HEK293 (cell line): ENCODE measurements around the gene CASKIN2.
A peak's percentile ranks its signal among the peaks of the same experiment; 100 is the strongest.

Source experiments
- BCL11B ChIP-seq: fragments of 450-650 bp; formaldehyde crosslinking; IDR thresholded peaks from 2 replicates; pipeline ENCODE4 v1.5.1; 2016; ENCODE audit warnings: low read depth, missing biosample characterization, missing genetic modification characterization
- ELK4 ChIP-seq: IDR thresholded peaks from 2 replicates; pipeline ENCODE4 v1.6.1; 2011; ENCODE audit warnings: mild to moderate bottlenecking, low read depth, low read length, borderline replicate concordance
- OSR2 ChIP-seq: fragments of 450-650 bp; formaldehyde crosslinking; IDR thresholded peaks from 2 replicates; pipeline ENCODE4 v1.5.1; 2016; ENCODE audit warnings: missing biosample characterization, missing genetic modification characterization
- PRDM4 ChIP-seq: fragments of 450-650 bp; formaldehyde crosslinking; IDR thresholded peaks from 2 replicates; pipeline ENCODE4 v1.5.1; 2017; ENCODE audit warnings: missing biosample characterization, missing genetic modification characterization
- SP3 ChIP-seq: fragments of 450-650 bp; formaldehyde crosslinking; IDR thresholded peaks from 2 replicates; pipeline ENCODE4 v1.5.1; 2016; ENCODE audit warnings: missing biosample characterization, missing genetic modification characterization
- SP7 ChIP-seq: fragments of 450-650 bp; formaldehyde crosslinking; IDR thresholded peaks from 2 replicates; pipeline ENCODE4 v1.5.1; 2016; ENCODE audit warnings: missing biosample characterization, missing genetic modification characterization
- ZBTB10 ChIP-seq: fragments of 450-650 bp; formaldehyde crosslinking; IDR thresholded peaks from 2 replicates; pipeline ENCODE4 v1.5.1; 2016; ENCODE audit warnings: missing biosample characterization, missing genetic modification characterization
- ZBTB20 ChIP-seq: fragments of 450-650 bp; formaldehyde crosslinking; IDR thresholded peaks from 2 replicates; pipeline ENCODE4 v1.5.1; 2016; ENCODE audit warnings: missing biosample characterization, missing genetic modification characterization
- ZBTB44 ChIP-seq: fragments of 450-650 bp; IDR thresholded peaks from 2 replicates; pipeline ENCODE4 v1.5.1; 2018; ENCODE audit warnings: missing biosample characterization, mild to moderate bottlenecking, missing genetic modification characterization
- ZBTB48 ChIP-seq: fragments of 450-650 bp; formaldehyde crosslinking; IDR thresholded peaks from 2 replicates; pipeline ENCODE4 v1.5.1; 2016; ENCODE audit warnings: missing biosample characterization, missing genetic modification characterization
- ZFHX2 ChIP-seq: fragments of 450-650 bp; formaldehyde crosslinking; conservative IDR thresholded peaks from 2 replicates; pipeline ENCODE4 v1.5.1; 2016; ENCODE audit warnings: missing biosample characterization, missing genetic modification characterization
- ZNF132 ChIP-seq: fragments of 450-650 bp; formaldehyde crosslinking; IDR thresholded peaks from 2 replicates; pipeline ENCODE4 v1.5.1; 2017; ENCODE audit warnings: missing biosample characterization, missing genetic modification characterization, borderline replicate concordance
- ZNF16 ChIP-seq: fragments of 450-650 bp; formaldehyde crosslinking; IDR thresholded peaks from 2 replicates; pipeline ENCODE4 v1.5.1; 2016; ENCODE audit warnings: low read depth, missing biosample characterization, missing genetic modification characterization
- ZNF248 ChIP-seq: fragments of 450-650 bp; formaldehyde crosslinking; IDR thresholded peaks from 2 replicates; pipeline ENCODE4 v1.5.1; 2017; ENCODE audit warnings: missing biosample characterization, missing genetic modification characterization
- ZNF266 ChIP-seq: fragments of 450-650 bp; formaldehyde crosslinking; IDR thresholded peaks from 2 replicates; pipeline ENCODE4 v1.5.1; 2016; ENCODE audit warnings: missing biosample characterization, missing genetic modification characterization, low read depth
- ZNF274 ChIP-seq, 2 experiments: fragments of 200-500 bp in 1 of 2; fragments of 450-650 bp in 1 of 2; sonication (Bioruptor generic) in 1 of 2; formaldehyde crosslinking in 1 of 2; IDR thresholded peaks; 2 replicates each; pipeline versions ENCODE4 v1.5.1 to v1.6.1; 2014 to 2016; ENCODE audit warnings: borderline replicate concordance in 1 of 2, inconsistent platforms in 1 of 2, low read length in 1 of 2, missing biosample characterization in 1 of 2, missing genetic modification characterization in 1 of 2
- ZNF280D ChIP-seq: fragments of 450-650 bp; formaldehyde crosslinking; IDR thresholded peaks from 2 replicates; pipeline ENCODE4 v1.5.1; 2016; ENCODE audit warnings: missing biosample characterization, missing genetic modification characterization
- ZNF335 ChIP-seq: fragments of 450-650 bp; formaldehyde crosslinking; conservative IDR thresholded peaks from 2 replicates; pipeline ENCODE4 v1.5.1; 2016; ENCODE audit warnings: missing biosample characterization, missing genetic modification characterization
- ZNF366 ChIP-seq: fragments of 450-650 bp; formaldehyde crosslinking; conservative IDR thresholded peaks from 2 replicates; pipeline ENCODE4 v1.5.1; 2016; ENCODE audit warnings: missing biosample characterization, missing genetic modification characterization
- ZNF37A ChIP-seq: fragments of 450-650 bp; IDR thresholded peaks from 2 replicates; pipeline ENCODE4 v1.5.1; 2018; ENCODE audit warnings: missing biosample characterization, missing genetic modification characterization
- ZNF391 ChIP-seq: fragments of 450-650 bp; formaldehyde crosslinking; IDR thresholded peaks from 2 replicates; pipeline ENCODE4 v1.5.1; 2016; ENCODE audit warnings: low read depth, missing biosample characterization, missing genetic modification characterization, borderline replicate concordance
- ZNF404 ChIP-seq: fragments of 450-650 bp; formaldehyde crosslinking; IDR thresholded peaks from 2 replicates; pipeline ENCODE4 v1.5.1; 2017; ENCODE audit warnings: missing biosample characterization, missing genetic modification characterization
- ZNF473 ChIP-seq: fragments of 450-650 bp; formaldehyde crosslinking; IDR thresholded peaks from 2 replicates; pipeline ENCODE4 v1.5.1; 2017; ENCODE audit warnings: missing biosample characterization, missing genetic modification characterization
- ZNF596 ChIP-seq: fragments of 450-650 bp; IDR thresholded peaks from 2 replicates; pipeline ENCODE4 v1.5.0; 2018; ENCODE audit warnings: missing biosample characterization, mild to moderate bottlenecking, missing genetic modification characterization, moderate library complexity
- ZNF654 ChIP-seq: fragments of 450-650 bp; formaldehyde crosslinking; IDR thresholded peaks from 2 replicates; pipeline ENCODE4 v1.5.1; 2016; ENCODE audit warnings: low read depth, missing biosample characterization, missing genetic modification characterization
- ZNF791 ChIP-seq: fragments of 450-650 bp; formaldehyde crosslinking; IDR thresholded peaks from 2 replicates; pipeline ENCODE4 v1.5.1; 2016; ENCODE audit warnings: missing biosample characterization, missing genetic modification characterization
- ZNF843 ChIP-seq: fragments of 450-650 bp; formaldehyde crosslinking; IDR thresholded peaks from 2 replicates; pipeline ENCODE4 v1.5.1; 2016; ENCODE audit warnings: missing biosample characterization, missing genetic modification characterization
- TF ChIP-seq, protein P1 (sequence below): fragments of 450-650 bp; formaldehyde crosslinking; IDR thresholded peaks from 2 replicates; pipeline ENCODE4 v1.5.1; 2016; ENCODE audit warnings: missing biosample characterization, missing genetic modification characterization

CASKIN2 gene

DNA sequence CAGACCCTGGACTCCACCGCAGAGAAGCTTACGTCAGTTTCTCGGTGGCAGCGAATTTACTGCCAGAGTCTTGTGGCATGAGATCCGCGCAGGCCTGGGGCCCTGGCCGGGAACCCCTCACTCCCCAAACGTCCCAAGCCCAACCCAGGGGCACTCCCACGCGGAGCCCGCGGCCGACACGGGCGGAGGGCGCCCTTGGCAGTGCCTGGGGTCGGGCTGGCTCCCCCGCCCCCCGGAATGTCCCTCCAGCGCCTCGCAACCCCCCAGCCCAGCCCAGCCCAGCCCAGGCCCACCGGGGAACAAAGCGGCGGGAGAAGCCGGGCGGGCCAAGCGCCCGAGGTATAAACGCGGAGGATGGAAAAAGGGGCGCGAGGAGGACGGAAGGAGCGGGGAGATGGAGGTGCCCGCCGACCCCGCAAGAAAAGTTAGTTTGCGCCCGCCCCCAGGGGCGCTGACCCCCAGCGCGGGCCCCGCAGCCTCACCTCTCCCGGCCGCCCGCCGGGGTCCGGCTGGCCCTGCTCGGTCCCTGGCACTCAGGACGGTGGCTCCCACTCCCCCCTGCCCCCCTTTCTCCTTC, 330 bp downstream of the CASKIN2 start (continued):
- TF ChIP-seq ZBTB10 (tag by site-specific recombination), result 0 out of 2 replicates have a peak, but pooled peaks have one; percentile 17
- TF ChIP-seq ZNF404, result no peak
- TF ChIP-seq ZNF654 (tag by site-specific recombination), result no peak
- no peak for TF ChIP-seq ELK4
- peak; percentile 84 for TF ChIP-seq ZNF335 (tag by site-specific recombination)
- TF ChIP-seq OSR2 (tag by site-specific recombination), result no peak
- TF ChIP-seq ZBTB48 (tag by site-specific recombination), result peak; percentile 6; the same call in 1 of the 2 replicates
- no peak for TF ChIP-seq ZBTB44
- TF ChIP-seq ZNF16 (tag by site-specific recombination), result no peak
- TF ChIP-seq, protein P1, sequence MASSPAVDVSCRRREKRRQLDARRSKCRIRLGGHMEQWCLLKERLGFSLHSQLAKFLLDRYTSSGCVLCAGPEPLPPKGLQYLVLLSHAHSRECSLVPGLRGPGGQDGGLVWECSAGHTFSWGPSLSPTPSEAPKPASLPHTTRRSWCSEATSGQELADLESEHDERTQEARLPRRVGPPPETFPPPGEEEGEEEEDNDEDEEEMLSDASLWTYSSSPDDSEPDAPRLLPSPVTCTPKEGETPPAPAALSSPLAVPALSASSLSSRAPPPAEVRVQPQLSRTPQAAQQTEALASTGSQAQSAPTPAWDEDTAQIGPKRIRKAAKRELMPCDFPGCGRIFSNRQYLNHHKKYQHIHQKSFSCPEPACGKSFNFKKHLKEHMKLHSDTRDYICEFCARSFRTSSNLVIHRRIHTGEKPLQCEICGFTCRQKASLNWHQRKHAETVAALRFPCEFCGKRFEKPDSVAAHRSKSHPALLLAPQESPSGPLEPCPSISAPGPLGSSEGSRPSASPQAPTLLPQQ, result no peak
- no peak for TF ChIP-seq ZNF132 (tag by site-specific recombination)
- no peak for TF ChIP-seq ZNF280D
- no peak for TF ChIP-seq ZNF37A (tag by site-specific recombination)
- TF ChIP-seq ZNF266 (tag by site-specific recombination), result no peak
- TF ChIP-seq ZBTB20 (tag by site-specific recombination), result peak; percentile 86
- TF ChIP-seq ZNF391, result no peak
- no peak for TF ChIP-seq SP3 (tag by site-specific recombination)
- no peak for TF ChIP-seq PRDM4 (tag by site-specific recombination)
- TF ChIP-seq ZNF366 (tag by site-specific recombination), result peak; percentile 88
- TF ChIP-seq ZNF596 (tag by site-specific recombination), result no peak
- TF ChIP-seq ZNF248, result no peak
- no peak for TF ChIP-seq ZNF274 (IDR thresholded peaks at IDR 0.05; ENCODE audit: low read length)
- no peak for TF ChIP-seq ZNF274 (tag by site-specific recombination; IDR thresholded peaks at IDR 0.05; ENCODE audit: borderline replicate concordance)
- no peak for TF ChIP-seq ZNF843 (tag by site-specific recombination)
- TF ChIP-seq ZNF791, result no peak
- no peak for TF ChIP-seq ZNF473
- no peak for TF ChIP-seq BCL11B (tag by site-specific recombination)
- TF ChIP-seq SP7 (tag by site-specific recombination), result no peak
- TF ChIP-seq ZFHX2, result no peak
